SKM-1 (cell line): ENCODE data around the gene UQCRQ.
"Not testable (repeated sequence)": the region's sequence is repeated elsewhere in the genome, so short reads cannot be mapped to it uniquely, and the experiment has no call there.

Experiments
- DNase-seq: peaks from one replicate; lab custom pipeline; 2025; ENCODE audit not compliant: unreplicated experiment; lab: John Stamatoyannopoulos, UW

UQCRQ gene

DNA sequence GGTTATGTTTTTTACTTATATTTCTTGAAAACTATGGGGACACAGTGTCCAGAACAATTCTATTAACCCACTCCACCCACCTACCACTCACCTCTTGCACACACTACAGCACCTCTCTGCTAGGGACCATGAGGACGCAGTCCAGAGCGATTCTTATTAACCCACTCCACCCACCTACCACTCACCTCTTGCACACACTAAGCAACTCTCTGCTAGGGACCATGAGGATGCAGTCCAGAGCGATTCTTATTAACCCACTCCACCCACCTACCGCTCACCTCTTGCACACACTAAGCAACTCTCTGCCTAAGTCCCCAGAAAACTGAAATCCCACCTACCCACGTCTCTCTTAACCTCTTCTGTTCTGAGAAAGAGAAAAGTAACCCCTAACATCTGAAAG, 33.8 kb upstream of the UQCRQ start:
- no peak for DNase-seq

DNA sequence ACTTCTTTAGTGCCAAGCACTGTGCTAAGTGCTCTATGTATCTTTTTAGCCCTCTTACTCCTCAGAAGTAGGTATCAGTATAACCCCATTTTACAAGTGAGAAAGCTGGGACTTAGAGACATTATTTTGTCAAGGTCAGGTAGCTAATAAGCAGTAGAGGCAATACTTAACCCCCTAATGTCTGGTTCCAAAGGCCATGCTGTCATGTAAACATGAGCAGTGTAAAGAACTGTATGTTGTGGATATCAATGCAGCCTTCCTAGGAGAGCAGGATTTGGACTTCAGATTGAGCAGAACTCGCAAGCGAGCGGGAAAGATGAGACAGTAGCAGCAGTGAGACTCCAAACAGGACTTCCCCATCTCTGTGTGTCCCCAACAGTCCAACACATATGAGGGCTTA, 32.4 kb upstream of the UQCRQ start:
- DNase-seq = no peak

DNA sequence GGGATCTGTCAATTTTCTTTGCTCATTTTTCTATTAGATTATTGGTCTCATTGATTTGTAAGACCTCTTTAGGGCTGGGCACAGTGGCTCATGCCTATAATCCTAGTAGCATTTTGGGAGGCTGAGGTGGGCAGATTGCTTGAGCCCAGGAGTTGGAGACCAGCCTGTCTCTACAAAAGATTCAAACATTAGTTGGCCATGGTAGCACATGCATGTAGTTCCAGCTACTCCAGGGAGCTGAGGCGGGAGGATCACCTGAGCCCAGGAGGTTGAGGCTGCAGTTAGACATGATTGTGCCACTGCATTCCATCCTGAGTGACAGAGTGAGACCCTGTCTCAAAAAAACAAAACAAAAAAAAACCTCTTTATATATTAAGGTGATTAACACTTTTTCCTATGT, 29.6 kb upstream of the UQCRQ start:
- DNase-seq = no peak

DNA sequence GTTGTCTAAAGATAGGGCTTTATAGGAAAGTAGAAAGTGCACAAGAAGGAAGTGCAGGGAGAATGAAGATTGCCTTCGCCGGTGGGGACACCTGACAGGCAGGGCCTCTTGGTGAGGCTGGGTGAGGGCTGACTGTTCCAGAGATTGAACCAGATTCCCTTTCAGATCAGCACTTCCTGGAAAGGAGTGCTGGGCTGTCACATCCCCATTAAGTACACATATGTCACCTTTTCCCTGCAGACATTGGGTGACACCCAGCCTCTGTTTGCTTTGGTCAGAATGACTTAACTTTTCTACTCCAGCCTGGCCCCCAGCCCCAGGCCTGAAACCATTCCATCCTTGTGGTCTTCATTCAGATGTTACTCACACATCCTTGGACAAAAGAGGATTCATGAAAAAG, 28.6 kb upstream of the UQCRQ start:
- DNase-seq = no peak

DNA sequence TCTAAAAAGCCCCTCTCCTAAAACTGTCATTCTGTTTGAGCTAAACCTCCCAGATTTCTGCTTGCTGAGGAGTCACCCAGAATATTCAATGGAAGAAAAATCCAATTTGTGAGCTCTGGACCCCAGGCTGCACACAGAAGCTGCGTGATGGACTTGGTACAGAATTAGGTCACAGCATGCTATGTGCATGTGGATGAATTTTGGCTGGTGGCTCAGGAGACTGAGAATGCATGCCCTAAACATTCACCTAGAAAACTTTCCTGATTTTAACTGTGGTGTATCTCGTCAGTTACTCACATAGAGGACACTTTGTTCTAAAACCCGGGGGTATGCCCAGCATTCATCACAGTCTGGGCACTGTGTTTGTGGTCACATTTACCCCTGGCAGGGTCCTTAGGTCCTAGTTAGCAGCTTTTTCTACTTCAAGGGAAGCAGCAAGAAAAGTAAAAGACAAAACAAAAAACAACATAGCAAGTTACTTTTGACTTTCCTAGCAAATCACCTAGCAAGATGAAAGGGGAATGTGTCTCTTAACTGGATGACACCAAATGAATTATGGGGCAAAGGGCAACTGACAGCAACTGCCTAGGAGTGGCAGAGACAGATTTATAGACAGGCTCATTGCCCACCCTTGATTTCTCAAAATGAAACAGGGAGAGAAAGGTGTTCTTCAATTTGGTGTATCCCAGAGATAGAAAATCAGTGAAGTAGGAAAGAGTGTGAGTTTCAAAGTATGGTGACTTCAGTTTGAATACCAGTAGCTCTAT, 27.7 kb upstream of the UQCRQ start:
- no peak for DNase-seq

DNA sequence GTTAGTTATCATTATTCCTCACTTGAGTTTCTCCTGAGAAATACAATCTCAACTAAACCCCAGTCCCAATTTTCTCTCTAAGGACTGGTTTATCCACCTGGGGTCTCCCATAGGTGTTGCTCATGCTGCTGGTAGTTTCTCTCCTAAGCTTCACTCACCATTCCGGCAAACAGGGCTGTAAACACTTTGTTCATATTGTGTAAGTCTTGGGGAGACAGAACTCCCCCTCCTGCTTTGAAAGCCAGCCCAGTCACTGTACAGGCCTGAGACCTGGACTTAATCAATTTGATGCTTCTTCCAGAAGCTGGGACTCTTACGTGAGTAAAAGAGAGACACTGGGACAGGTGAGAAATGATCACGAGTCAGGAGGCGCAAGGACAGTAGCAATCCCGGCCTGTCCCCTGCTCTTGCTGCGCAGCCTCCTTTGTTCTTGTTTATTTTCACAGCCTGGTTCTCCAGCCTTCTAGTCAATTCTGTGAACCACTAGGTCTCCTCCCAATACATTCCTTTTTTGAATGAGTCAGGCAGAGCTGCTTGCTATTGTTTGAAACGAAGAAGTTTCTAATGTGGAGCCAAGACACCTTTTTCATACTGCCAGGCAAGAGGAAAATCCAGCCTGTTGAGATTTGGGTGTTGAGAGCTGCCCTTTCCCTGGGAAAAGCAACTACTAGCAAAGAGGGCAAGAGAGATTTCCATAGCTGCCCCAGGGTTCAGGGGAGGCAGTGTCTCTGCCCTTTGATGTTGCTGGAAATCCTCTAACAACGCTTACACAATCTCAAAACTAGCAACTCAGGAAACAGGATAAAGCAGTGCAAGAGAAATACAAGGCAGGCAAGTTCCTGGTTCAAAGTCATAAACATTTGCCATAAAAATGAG, 26.8 kb upstream of the UQCRQ start:
- DNase-seq = no peak

DNA sequence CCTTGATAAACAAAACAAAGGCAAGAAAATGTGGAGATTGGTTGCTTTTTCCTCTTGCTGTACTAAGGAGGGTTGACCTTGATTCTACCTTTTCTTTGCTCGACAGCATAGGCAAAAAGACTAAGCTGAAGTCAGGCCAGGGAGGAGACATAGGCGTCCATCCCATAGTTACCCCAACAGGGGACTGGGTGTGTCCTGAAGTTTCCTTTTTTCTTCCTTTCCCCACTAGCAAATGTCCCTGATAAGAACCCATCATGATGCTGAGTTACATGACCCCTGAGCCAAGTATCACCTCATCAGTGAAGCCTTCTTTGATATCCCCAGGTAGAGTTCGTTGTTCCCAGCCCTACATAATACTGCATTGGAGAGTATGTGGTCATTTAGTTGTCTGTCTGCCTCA, 26.1 kb upstream of the UQCRQ start:
- no peak for DNase-seq

DNA sequence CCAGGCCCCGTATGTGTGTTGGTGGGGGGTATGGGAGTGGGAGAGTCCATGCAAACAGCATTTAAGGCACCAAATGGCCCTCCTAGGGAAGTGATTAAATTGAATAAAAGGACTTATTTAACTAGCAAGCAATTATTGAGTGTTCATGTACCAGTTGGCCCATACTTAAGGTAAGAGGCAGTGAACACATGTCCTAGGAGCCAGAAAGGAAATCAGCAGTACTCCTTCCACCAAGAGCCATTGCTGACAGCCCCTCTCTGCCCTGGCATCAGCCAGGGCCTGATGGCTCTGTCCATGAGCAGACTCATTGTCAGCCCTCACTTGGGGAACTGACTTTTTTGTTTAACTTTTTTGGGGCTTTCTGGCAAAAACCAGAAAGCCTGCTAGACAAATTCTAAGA, 25.5 kb upstream of the UQCRQ start:
- DNase-seq = no peak

DNA sequence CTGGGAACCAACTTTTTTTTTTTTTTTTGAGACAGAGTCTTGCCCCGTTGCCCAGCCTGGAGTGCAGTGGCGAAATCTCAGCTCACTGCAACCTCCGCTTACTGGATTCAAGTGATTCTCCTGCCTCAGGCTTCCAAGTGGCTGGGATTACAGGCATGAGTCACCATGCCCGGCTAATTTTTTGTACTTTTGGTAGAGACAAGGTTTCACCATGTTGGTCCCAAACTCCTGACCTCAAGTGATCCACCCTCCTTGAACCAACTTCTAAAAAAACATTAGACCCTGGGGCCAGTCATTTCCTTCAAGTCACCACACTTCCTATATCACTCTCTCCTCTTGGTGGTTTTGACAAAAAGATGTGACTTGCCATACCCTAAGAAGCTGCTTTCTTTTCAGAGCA, 25.1 kb upstream of the UQCRQ start:
- DNase-seq = no peak

DNA sequence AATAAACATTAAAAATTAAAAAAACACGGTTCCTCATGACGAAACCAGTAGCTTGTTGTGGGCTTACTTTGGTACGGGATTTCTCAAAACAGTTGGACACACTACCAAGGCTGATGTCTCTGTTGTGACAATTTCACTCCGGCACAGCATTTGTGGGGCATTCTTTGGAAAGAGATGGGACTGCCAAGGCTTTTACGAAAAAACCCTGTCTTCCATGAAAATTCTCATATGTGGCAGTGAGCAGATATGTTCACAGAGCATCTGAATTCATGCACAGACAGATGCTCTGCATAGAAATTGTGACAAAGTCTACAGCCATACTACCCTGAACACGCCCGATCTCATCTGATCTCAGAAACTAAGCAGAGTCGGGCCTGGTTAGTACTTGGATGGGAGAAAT, 18.2 kb upstream of the UQCRQ start:
- no peak for DNase-seq

DNA sequence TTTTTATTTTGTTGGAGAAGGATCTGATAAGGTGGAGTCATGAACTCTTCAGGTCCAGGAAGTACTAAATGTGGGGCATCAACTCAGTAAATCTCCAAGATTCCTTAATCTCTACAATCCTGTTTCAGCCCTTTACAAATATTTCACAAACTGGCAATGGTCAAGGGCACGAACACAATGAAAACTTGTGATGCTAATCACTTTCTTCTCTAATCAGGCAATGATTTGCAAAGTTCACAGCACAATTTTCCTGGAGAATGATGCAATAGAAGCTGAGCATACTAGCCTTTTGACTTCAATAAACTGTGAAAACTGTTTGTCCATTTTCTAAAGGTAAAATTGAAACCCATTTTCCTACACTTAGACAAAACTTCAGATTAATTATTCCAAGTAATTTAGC, 17.1 kb upstream of the UQCRQ start:
- DNase-seq = no peak

DNA sequence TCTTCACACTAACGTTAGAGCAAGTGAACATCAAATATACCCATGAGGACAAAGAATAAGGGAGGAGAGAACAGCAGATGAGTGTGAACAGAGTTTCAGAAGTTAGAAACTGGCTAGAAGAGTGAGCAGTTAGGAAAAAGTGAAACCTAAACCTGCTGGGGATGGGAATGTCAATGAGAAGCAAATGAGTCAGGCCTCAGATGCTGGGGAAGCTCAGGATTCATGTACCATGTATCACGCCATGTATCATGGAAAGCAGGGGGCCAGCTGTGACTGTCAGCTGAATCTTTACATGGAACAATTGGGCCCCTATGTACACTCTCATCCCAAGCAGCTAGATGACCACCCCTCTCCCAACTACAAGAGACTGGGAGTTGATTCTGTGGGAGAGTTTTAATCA, 16.4 kb upstream of the UQCRQ start:
- DNase-seq = no peak

DNA sequence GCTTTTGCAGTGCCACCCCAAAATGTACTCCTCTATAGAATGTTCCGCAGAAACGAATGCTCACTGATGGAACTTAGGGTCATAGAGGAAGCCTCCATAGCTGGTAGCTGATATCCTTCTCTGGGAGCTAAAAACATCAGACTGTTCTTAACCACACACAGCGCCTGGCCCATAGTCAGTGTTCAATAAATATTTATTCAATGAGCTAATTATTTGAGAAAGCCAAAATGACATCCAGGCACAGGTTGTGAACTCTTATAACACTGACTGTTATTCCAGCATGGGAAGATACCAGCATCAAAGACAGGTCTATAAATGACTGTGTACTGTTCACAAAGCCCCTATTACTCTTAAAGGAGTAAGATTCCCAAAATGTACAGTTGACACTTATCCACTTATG, 13.1 kb upstream of the UQCRQ start:
- DNase-seq = no peak

DNA sequence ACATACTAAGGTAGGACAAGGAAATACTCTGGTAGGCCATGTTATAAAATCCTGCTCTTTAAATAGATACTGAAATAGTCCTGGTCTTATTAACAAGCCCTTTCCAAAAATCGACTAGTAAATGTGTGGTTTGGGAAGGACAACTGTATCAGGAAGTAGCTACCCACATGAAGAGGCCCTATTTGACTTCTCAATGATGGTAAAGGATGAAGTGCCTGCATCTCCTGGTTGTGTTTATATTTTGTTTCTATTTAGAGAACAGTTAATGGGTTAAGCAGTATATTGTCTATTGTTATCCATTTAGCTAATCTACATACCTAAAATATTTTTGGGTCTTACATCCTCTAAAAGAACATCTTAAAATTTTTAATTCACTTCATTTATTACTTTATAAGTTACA, 12.7 kb upstream of the UQCRQ start:
- DNase-seq = no peak

DNA sequence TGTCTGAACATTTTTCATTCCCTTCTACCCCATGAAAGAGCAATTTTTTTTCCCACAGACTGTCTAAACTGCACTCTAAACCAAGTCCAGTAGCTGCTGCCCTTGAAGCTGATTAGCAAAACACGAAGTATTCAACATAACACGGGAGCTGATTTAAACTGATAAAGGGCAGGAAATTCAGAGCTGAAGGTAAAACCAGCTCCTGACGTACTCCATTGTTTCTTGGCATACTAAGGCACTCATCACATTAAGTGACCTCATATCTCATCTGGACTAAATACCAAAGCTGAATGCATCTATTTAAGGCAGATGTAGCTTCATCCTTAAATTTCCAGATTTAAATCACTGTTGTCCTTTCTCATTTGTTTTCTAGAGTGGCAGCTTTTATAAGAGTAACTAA, 12.1 kb upstream of the UQCRQ start:
- no peak for DNase-seq

DNA sequence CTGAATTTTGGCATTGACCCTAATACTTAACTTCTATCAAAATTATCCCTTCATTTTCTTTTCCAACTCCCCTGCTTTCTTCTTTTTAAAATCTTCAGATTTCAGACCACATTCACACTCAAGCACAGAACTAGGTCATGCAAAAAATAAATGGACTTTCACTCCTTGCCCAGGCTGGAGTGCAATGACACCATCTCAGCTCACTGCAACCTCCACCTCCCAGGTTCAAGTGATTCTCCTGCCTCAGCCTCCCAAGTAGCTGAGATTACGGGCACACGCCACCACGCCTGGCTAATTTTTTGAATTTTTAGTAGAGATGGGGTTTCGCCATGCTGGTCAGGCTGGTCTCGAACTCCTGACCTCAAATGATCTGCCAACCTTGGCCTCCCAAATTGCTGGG, 11.4 kb upstream of the UQCRQ start:
- DNase-seq = not testable (repeated sequence)

DNA sequence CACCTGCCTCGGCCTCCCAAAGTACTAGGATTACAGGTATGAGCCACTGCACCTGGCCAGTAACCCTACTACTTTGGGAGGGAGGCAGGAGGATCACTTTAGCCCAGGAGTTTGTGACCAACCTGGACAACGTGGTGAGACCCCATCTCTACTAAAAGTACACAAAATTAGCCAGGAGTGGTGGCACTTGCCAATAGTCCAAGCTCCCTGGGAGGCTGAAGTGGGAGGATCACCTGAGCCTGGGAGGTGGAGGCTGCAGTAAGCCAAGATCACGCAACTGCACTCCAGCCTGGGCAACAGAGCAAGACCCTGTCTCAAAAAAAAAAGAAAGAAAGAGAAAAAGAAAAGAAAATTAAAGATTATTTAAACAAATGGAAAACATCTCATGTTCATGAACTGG, 10.4 kb upstream of the UQCRQ start:
- no peak for DNase-seq

DNA sequence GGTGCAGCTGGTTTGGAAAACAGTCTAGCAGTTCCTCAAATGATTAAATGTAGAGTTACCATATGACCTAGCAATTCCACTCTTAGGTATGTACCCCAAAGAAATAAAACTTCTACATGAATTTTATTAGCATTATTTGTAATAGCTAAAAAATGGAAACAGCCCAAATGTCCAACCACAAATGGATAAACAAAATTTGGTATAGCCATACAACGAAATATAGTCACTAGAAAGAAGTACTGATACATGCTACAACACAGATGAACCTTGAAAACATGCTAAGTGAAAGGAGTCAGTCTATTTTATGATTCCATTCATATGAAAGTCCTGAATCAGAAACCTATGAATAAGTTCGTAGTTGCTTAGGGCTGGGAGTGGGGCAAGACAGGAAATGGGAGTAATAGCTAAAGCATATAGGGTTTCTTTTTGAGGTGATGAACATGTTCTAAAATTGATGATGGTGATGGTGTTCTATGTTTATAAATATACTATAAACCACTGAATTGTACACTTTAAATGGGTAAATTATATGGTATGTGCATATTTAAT, 6.5 kb upstream of the UQCRQ start:
- DNase-seq = no peak

DNA sequence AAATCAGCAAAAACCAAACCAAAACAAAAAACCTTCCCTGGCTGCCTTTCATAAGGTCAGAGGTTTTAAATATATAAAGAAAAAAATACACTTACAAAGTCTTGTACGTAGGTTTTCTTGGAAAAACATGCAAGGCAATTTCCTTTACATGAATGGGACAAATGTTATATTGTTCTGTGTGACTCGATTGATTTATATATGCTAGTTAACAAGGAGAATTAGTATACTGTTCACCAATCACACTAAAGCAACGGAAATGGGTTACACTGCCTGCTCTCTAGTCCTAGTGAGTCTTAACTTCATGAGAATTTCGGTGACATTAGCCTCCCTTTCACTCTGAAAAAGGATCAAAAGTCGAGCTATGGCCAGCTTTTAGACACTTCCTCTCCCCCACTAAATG, 5.7 kb upstream of the UQCRQ start:
- DNase-seq = no peak

DNA sequence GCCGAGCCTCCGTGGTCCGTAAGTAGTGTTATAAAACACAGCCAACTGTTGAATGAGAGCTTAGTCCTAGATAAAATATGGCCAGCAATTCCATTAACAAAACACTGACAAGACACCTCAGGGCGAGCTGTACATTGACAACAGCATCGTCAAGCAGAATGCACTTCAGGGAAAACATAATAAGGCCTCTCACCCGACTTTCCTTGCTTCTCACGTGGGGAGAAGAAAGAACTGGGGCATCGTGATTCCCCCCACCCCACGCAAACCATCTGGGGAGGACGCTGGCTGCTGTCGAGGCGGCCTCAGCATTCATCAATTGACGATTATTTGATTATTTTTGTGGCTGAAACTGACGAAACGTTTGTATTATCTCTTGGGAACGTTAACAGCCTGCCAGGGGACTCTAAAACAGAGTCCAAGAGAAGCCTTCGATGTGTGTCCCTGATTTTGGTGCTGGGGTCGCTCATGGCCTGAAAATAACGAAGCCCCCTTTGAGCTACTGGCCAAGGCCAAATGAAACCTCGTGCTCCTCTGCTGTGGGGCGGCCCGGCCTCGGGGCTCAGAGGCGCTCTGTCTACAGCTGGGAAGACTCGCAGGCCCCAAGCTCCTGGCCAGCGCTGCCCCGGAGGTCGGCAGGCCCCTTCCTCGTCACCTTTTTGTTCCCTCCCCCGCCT, 637 bp upstream of the UQCRQ start:
- no peak for DNase-seq

DNA sequence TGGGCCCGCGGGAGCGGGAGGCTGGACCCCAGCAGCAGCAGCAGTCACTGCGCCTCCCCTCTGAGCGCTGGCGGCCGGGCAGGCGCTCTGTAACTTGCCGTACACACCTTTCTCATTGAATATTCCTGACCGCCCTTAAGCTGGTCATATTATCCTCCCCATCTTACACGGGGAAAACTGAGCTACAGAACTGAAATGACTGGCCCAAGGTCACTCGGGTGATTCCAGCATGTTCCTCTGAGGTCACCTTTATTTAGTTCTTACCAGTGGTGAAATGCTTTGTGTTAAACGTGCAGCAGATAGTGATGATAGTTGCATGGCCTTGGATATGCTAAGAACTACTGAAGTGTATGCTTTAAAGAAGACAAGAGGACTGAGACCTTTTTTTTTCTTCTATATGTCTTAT, 607 bp downstream of the UQCRQ start:
- DNase-seq = no peak

DNA sequence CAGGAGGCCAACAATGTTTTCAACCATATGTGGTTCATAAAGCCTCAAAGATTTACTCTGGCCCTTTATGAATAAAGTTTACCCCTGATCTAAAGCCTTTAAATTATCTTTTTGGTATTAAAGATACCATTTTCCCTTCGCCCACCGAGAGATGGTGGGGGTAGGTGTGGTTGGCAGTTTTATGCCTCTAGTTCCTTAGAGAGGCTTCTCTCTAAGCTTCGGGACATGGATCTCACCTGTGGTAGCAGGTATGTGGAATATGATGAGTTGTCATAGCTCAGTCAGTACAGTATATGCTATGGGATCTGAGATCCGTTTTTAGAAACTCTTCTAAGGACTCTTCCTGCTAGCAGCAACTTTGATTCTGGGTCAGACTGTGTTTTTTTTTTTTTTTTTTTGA, 2.3 kb downstream of the UQCRQ start:
- no peak for DNase-seq
